GM10266 (cell line): ENCODE measurements around the gene ATP8B1.

ENCODE experiments used
- DNase-seq: peaks from one replicate; pipeline ENCODE4 v3.0.0; 2012; ENCODE audit errors: extremely low spot score
- CTCF ChIP-seq: IDR thresholded peaks from 2 replicates; pipeline ENCODE4 v1.5.1; 2012; ENCODE audit warnings: mild to moderate bottlenecking, low read depth; ENCODE audit not compliant: control insufficient read depth, insufficient read depth; ENCODE audit errors: missing control alignments

The ATP8B1 gene

GRCh38 chr18:57775937-57776336 is 27.2 kb downstream of the ATP8B1 start:
- no peak for DNase-seq
- TF ChIP-seq CTCF, result no peak

GRCh38 chr18:57772387-57772799 is 30.7 kb downstream of the ATP8B1 start:
- DNase-seq, result no peak
- no peak for TF ChIP-seq CTCF

DNA sequence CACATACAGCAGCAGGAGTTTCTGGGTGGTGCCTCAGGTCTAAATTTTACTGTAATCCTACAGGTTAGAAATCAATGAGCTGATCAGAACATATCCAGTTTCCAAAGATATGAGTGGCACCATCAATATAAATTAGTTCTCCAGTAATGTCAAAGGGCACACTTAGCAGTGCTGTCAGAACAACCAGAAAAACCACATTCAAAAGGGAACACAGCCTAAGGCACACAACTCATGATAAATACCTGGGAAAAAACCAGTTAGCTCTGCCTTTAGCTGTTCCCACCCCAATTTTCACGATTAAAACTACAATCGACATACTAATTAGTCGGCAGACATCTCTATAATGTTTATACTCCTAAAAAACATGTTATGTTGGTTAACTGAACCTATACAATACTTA is 31.5 kb downstream of the ATP8B1 start:
- no peak for DNase-seq
- no peak for TF ChIP-seq CTCF

DNA sequence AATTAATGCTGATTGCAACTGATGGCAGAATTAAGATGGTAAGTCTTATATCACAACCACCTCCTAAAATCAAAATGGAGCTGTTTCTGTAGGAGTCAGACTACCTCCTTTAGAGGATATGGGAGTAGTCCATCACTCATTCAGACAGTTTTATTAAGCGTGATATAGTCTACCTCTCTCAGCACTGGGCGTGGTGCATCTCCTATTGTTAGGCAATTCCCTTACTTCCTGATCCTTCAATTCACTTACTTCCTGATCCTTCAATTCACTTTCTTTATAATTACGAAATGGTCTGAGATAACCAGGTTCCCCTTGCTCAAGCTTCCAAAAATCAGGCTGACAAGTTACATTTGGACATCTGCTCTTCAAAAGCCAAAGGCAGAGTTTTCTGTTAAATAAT is 31.9 kb downstream of the ATP8B1 start:
- TF ChIP-seq CTCF, result no peak
- DNase-seq, result no peak

DNA sequence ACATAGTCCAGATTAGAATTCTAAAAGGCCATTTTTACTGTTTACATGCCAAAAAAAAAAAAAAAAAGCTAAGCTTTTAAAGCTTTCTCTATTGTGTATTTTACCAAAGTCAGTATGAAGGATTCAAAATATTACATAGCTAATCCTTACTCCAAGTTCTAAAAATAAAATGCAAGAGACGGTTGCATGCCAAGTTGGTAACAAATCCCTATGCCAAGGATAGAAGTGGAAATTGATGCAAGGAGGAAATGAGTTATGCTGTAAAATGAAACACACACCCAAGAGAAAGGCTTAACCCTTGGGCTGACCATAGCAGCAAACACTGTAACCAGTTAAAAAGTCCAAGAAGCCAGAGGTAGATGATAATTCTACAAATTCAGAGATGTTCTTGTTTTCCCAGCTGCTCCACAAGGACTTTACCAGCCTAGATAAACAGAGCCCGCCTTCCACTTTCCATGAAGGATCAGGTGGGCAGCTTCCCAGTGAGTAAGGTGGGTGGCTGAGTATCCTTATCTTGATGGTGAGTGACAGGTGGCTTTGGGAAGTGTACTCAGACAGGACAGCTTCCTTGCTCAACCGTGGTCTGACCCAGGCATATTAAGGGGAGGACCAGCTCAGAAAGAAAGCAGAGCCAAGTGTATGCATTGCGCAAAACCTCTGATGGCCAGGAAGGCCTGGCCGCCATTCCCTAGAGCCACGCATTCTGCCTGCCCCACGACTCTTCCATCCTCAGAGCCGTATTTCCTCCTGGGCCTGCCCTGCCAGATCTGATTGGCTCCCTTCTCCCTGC is 34.4 kb downstream of the ATP8B1 start:
- no peak for DNase-seq
- TF ChIP-seq CTCF, result no peak

DNA sequence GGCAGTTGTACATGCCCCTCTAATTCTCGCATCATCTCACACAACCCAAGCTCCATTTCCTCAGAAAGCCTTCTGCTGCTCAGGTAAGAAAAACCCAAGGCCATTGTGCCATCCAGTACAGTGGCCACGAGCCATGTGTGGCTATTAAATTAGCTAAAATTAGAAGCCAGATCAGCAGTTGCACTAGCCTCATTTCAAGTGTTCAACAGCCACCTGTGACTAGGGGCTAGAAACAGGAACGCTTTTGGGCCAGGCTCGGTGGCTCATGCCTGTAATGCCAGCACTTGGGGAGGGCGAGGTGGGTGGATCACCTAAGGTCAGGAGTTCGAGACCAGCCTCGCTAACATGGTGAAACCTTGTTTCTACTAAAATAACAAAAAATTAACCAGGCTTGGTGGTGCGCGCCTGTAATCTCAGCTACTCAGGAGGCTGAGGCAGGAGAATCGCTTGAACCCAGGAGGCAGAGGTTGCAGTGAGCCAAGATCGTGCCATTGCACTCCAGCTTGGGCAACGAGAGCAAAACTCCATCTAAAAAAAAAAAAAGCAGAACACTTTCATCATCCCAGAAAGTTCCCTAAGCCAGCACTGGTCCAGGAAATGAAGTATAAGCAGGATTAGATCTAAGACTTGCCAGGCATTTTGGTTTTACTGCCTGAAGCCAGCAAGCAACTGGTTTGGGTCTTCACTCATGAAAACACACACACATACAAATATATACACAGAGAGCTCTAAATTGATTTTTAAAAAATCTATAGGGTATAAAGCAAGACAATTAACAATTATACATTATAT is 35.7 kb downstream of the ATP8B1 start:
- TF ChIP-seq CTCF, result no peak
- no peak for DNase-seq

DNA sequence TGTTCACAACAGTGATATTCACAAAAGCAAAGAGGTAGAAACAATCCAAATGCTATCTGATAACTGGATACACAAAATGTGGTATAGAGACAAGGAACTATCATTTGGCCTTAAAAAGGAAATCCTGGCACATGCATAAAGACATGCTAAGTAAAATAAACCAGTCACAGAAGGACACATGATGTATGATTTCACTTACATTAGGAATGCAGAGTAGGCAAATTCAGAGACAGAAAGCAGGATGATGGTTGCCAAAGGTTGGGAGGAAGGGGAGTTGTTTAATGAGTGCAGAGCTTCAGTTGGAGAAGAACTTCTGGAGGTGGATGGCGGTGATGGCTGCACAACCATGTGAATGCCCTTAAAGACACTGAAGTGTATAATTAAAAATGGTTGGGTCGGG is 38.1 kb downstream of the ATP8B1 start:
- TF ChIP-seq CTCF, result no peak
- no peak for DNase-seq
